IMR-90 (cell line): ENCODE results near the gene MCRIP2. TPM values are rescaled to one million over a fixed set of nuclear protein-coding genes. Genes with fewer than 3 reads are reported as not detected.
A peak's percentile ranks its signal among the peaks of the same experiment; 100 is the strongest.

ENCODE experiments used
- ATAC-seq: fragments of 200-7000 bp; cut with Tn5 transposase; 2 replicates; pipeline ENCODE4 v1.9.1; 2020; ENCODE audit warnings: low read depth, mild to moderate bottlenecking, moderate library complexity
- BruUV-seq: library from RNA; stranded (reverse); fragments of 400-500 nt; replicated peaks from 2 replicates; lab custom pipeline; 2021; lab: Mats Ljungman, UMichigan
- CTCF ChIA-PET: fragments of 300-600 bp; formaldehyde crosslinking; extraction: SDS; loops from one replicate; lab custom pipeline; 2021; ENCODE audit warnings: antibody characterized with exemption; lab: Yijun Ruan, JAX
- POLR2A ChIA-PET: fragments of 300-600 bp; sonication (Branson Sonifier 250); formaldehyde crosslinking; loops from one replicate; lab custom pipeline; 2022; ENCODE audit warnings: antibody characterized with exemption; ENCODE audit not compliant: unreplicated experiment; lab: Charles Lee
- DNase-seq: peaks from one replicate; pipeline ENCODE4 v3.0.0; 2013
- H2AFZ ChIP-seq: replicated peaks from 2 replicates; pipeline ENCODE3; 2013; ENCODE audit warnings: low read length, mild to moderate bottlenecking; ENCODE audit not compliant: poor library complexity
- H2AK5ac ChIP-seq: 2 replicates; pipeline ENCODE4 v1.6.1; 2013; ENCODE audit warnings: low read depth, low read length, inconsistent platforms
- H2AK9ac ChIP-seq: replicated peaks from 2 replicates; pipeline ENCODE3; 2013; ENCODE audit warnings: mild to moderate bottlenecking, low read depth, low read length, moderate library complexity; ENCODE audit not compliant: poor library complexity
- H2BK120ac ChIP-seq: 2 replicates; pipeline ENCODE4 v1.6.1; 2013; ENCODE audit warnings: low read depth, low read length, inconsistent platforms
- H2BK15ac ChIP-seq: 3 replicates; pipeline ENCODE4 v1.6.1; 2013; ENCODE audit warnings: low read depth, low read length, inconsistent platforms
- H2BK20ac ChIP-seq: 2 replicates; pipeline ENCODE4 v1.6.1; 2013; ENCODE audit warnings: low read depth, mild to moderate bottlenecking, inconsistent platforms, low read length, moderate library complexity
- H2BK5ac ChIP-seq: 2 replicates; pipeline ENCODE4 v1.6.1; 2013; ENCODE audit warnings: mild to moderate bottlenecking, low read depth, low read length, inconsistent platforms; ENCODE audit not compliant: poor library complexity, severe bottlenecking
- H3K14ac ChIP-seq: replicated peaks from 2 replicates; pipeline ENCODE4 v1.6.1; 2013; ENCODE audit warnings: low read depth, low read length, inconsistent platforms
- H3K18ac ChIP-seq: 2 replicates; pipeline ENCODE4 v1.6.1; 2013; ENCODE audit warnings: low read depth, low read length, control low read depth
- H3K23ac ChIP-seq: 2 replicates; pipeline ENCODE4 v1.6.1; 2013; ENCODE audit warnings: low read depth, low read length, inconsistent platforms
- H3K27ac ChIP-seq: 2 replicates; pipeline ENCODE4 v1.5.1; 2013; ENCODE audit warnings: mild to moderate bottlenecking, control low read depth, low read length; ENCODE audit not compliant: insufficient read depth
- H3K27me3 ChIP-seq: 2 replicates; pipeline ENCODE4 v1.6.1; 2013; ENCODE audit warnings: low read length; ENCODE audit not compliant: control insufficient read depth, insufficient read depth
- H3K36me3 ChIP-seq: 2 replicates; pipeline ENCODE4 v1.6.1; 2013; ENCODE audit warnings: low read length, mixed read lengths; ENCODE audit not compliant: control insufficient read depth, insufficient read depth
- H3K4ac ChIP-seq: 2 replicates; pipeline ENCODE4 v1.6.1; 2013; ENCODE audit warnings: low read depth, low read length, inconsistent platforms
- H3K4me1 ChIP-seq: 2 replicates; pipeline ENCODE4 v1.6.1; 2013; ENCODE audit warnings: low read length, mixed read lengths; ENCODE audit not compliant: control insufficient read depth, insufficient read depth
- H3K4me2 ChIP-seq: 2 replicates; pipeline ENCODE4 v1.6.1; 2013; ENCODE audit warnings: low read depth, mild to moderate bottlenecking, control low read depth, low read length, moderate library complexity
- H3K4me3 ChIP-seq: 2 replicates; pipeline ENCODE4 v1.5.1; 2013; ENCODE audit warnings: low read depth, mild to moderate bottlenecking, control low read depth, low read length, moderate library complexity; ENCODE audit not compliant: insufficient read depth
- H3K56ac ChIP-seq: 2 replicates; pipeline ENCODE4 v1.6.1; 2013; ENCODE audit warnings: low read length, inconsistent platforms; ENCODE audit not compliant: insufficient read depth; ENCODE audit errors: extremely low read depth
- H3K79me1 ChIP-seq, 2 experiments: 2 replicates each; pipeline ENCODE4 v1.6.1; 2013; ENCODE audit warnings: low read length in 2 of 2, inconsistent platforms in 1 of 2, low read depth in 1 of 2
- H3K9ac ChIP-seq: 2 replicates; pipeline ENCODE4 v1.6.1; 2013; ENCODE audit warnings: low read depth, low read length, control low read depth
- H3K9me1 ChIP-seq: 2 replicates; pipeline ENCODE4 v1.6.1; 2013; ENCODE audit warnings: low read length, inconsistent platforms; ENCODE audit not compliant: insufficient read depth
- H3K9me3 ChIP-seq: 2 replicates; pipeline ENCODE4 v1.6.1; 2013; ENCODE audit warnings: low read length; ENCODE audit not compliant: control insufficient read depth, insufficient read depth
- H4K20me1 ChIP-seq: 2 replicates; pipeline ENCODE4 v1.6.1; 2013; ENCODE audit warnings: low read length, inconsistent platforms; ENCODE audit not compliant: insufficient read depth
- H4K5ac ChIP-seq: 2 replicates; pipeline ENCODE4 v1.6.1; 2013; ENCODE audit warnings: mild to moderate bottlenecking, low read depth, low read length, control low read depth
- H4K8ac ChIP-seq, 2 experiments: 2 replicates each; pipeline ENCODE4 v1.6.1; 2013; ENCODE audit warnings: low read depth in 2 of 2, low read length in 2 of 2, control low read depth in 1 of 2, inconsistent platforms in 1 of 2
- H4K91ac ChIP-seq: 2 replicates; pipeline ENCODE4 v1.6.1; 2013; ENCODE audit warnings: low read depth, low read length, inconsistent platforms; ENCODE audit not compliant: insufficient read depth
- CHD1 ChIP-seq: IDR thresholded peaks from 2 replicates; pipeline ENCODE4 v1.6.1; 2012; ENCODE audit warnings: low read depth, low read length, improper control_type of control experiment
- ELK1 ChIP-seq: fragments of 150-350 bp; IDR thresholded peaks from 2 replicates; pipeline ENCODE4 v1.6.1; 2016; ENCODE audit warnings: low read depth, mild to moderate bottlenecking, low read length, moderate library complexity, borderline replicate concordance
- NFE2L2 ChIP-seq: fragments of 150-350 bp; IDR thresholded peaks from 2 replicates; pipeline ENCODE4 v1.6.1; 2016; ENCODE audit warnings: low read depth, mild to moderate bottlenecking, low read length
- POLR2A ChIP-seq: IDR thresholded peaks from 2 replicates; pipeline ENCODE4 v1.6.1; 2012; ENCODE audit warnings: mild to moderate bottlenecking, low read depth, low read length
- RFX5 ChIP-seq: IDR thresholded peaks from 2 replicates; pipeline ENCODE4 v1.8.0; 2012; ENCODE audit warnings: low read depth, mild to moderate bottlenecking, low read length, moderate library complexity
- WGBS, 2 experiments: methylation state at CpG; one replicate each; pipeline versions ENCODE4 v1.1.5 to v1.1.7; 2013; ENCODE audit warnings: missing lambda C conversion rate in 2 of 2; ENCODE audit not compliant: insufficient read length in 1 of 2; ENCODE audit errors: extremely low coverage in 2 of 2; 5-methylcytosine and 5-hydroxymethylcytosine counted together
- dilution Hi-C: fragments of 300-500 bp; cut with HindIII; formaldehyde crosslinking; loops from one replicate; pipeline ENCODE4 v1.14.3; 2018; ENCODE audit warnings: low sequenced_read_pairs; ENCODE audit not compliant: unreplicated experiment
- in situ Hi-C: fragments of 300-500 bp; cut with MboI; formaldehyde crosslinking; loops from 3 replicates; pipeline ENCODE4 v1.14.3; 2019; ENCODE audit warnings: low sequenced_read_pairs, inconsistent platforms, mixed read lengths
- intact Hi-C: fragments of 100-400 bp; cut with micrococcal nuclease; formaldehyde crosslinking; loops from 2 replicates; pipeline ENCODE4 v1.10.0; 2022
- polyA plus RNA-seq, 3 experiments: library from polyadenylated mRNA; depleted of rRNA; stranded (reverse); fragments of >200 nt; gene quantifications; 2 replicates each; pipeline ENCODE4 v1.2.3, GENCODE V29; 2012; ENCODE audit warnings: low replicate concordance in 1 of 3
- total RNA-seq: library from RNA; depleted of rRNA; stranded (reverse); fragments of >200 nt; gene quantifications from 2 replicates; pipeline ENCODE4 v1.2.3, GENCODE V29; 2012

MCRIP2 gene
- total and polyA plus RNA-seq, 2 of the 4 experiments (the other 2 are of a cell fraction) = 6.3 to 19.6 TPM

- TF ChIP-seq ELK1 (no peak), NFE2L2 (no peak)
Observed at GRCh38 chr16:633336-634050, 8.1 kb upstream of the MCRIP2 start (continued).

- ATAC-seq = no peak
- TF ChIP-seq NFE2L2 (no peak), POLR2A (no peak), RFX5 (no peak), CHD1 (no peak)
- no peak for DNase-seq
- Histone ChIP-seq H3K4me2 (no peak overlapping the region), H2AFZ (peak overlapping the region; percentile 5), H3K4me3 (no peak overlapping the region), H3K27me3 (no peaks in the 10 kb centered on the region), H2BK5ac (no peak overlapping the region), H3K23ac (no peak overlapping the region), H4K5ac (no peak overlapping the region), H3K56ac (no peak overlapping the region), H4K8ac (no peak overlapping the region), H3K9me3 (no peaks in the 10 kb centered on the region), H2AK9ac (peak overlapping the region; percentile 50), H3K18ac (no peak overlapping the region), H3K14ac (no peak overlapping the region), H3K9ac (no peak overlapping the region), H3K9me1 (peaks cover 8% of the 10 kb centered on the region; the same call in 1 of the 2 replicates), H4K91ac (no peak overlapping the region), H3K27ac (no peak overlapping the region), H2BK120ac (no peak overlapping the region), H3K79me1 (peaks cover 0 to 17% of the 10 kb centered on the region in 2 experiments; a peak in 2 of 4 replicates), H2BK20ac (no peak overlapping the region), H2AK5ac (no peak overlapping the region), H3K4ac (no peak overlapping the region), H2BK15ac (no peak overlapping the region), H4K20me1 (peaks cover 4% of the 10 kb centered on the region), H3K36me3 (peaks cover 12% of the 10 kb centered on the region; the same call in 1 of the 2 replicates), H3K4me1 (peaks cover 25% of the 10 kb centered on the region)
- WGBS, 2 experiments = 97% methylated on average over 6 of the region's 22 CpGs; no CpG with 5 or more reads in 1 of the 2 experiments
- ChIA-PET POLR2A (no interaction called here), CTCF (no interaction called here)
- no TSS peak for BruUV-seq
- dilution Hi-C loops (no loop called here), intact Hi-C loops (no loop called here), in situ Hi-C loops (no loop called here)
Observed at GRCh38 chr16:634051-634670, 7.5 kb upstream of the MCRIP2 start.
